Pulmonary artery endothelial cell (primary cell): ENCODE data around the gene EPN1. TPM values are rescaled to one million over a fixed set of nuclear protein-coding genes. Genes with fewer than 3 reads are reported as not detected.
"Not testable (repeated sequence)": the region's sequence is repeated elsewhere in the genome, so short reads cannot be mapped to it uniquely, and the experiment has no call there.

Source experiments
- DNase-seq: peaks from one replicate; pipeline ENCODE4 v3.0.0-alpha.2; 2011; ENCODE audit warnings: low read depth, low spot score
- total RNA-seq: library from RNA; depleted of rRNA; stranded (reverse); fragments of >200 nt; gene quantifications from 2 replicates; pipeline ENCODE4 v1.2.3, GENCODE V29; 2014

EPN1 gene
- total RNA-seq, 1 donor from 2014 or later, result 75.9 TPM

GRCh38 chr19:55720214-55720746 is 45.3 kb downstream of the EPN1 start:
- DNase-seq, result no peak

GRCh38 chr19:55720801-55721200 is 45.8 kb downstream of the EPN1 start:
- DNase-seq, result no peak

GRCh38 chr19:55723491-55723890 is 48.5 kb downstream of the EPN1 start:
- DNase-seq, result no peak

- not testable (repeated sequence) for DNase-seq
Measured at GRCh38 chr19:55730378-55730777, 55.4 kb downstream of the EPN1 start.

GRCh38 chr19:55738302-55738701 is 63.3 kb downstream of the EPN1 start, which contains the start of gene NLRP9:
Gene NLRP9, minus strand, starts transcription at chr19:55738402. Its CDS starts 28 bp downstream, at chr19:55738374.
- no peak for DNase-seq

GRCh38 chr19:55750715-55751114 is 75.7 kb downstream of the EPN1 start:
- no peak for DNase-seq

- DNase-seq, result no peak
Measured at GRCh38 chr19:55753401-55753800, 78.4 kb downstream of the EPN1 start.

- not testable (repeated sequence) for DNase-seq
Measured at GRCh38 chr19:55756808-55757207, 81.8 kb downstream of the EPN1 start.

GRCh38 chr19:55758797-55759196 is 83.8 kb downstream of the EPN1 start, which contains the start of gene RFPL4A:
Gene RFPL4A, plus strand, starts transcription at chr19:55759097. Its CDS starts 2,704 bp downstream, at chr19:55761801.
- DNase-seq, result not testable (repeated sequence)

Other genes starting within 250 kb of the EPN1 start
- gene SHISA7, start 231.9 kb upstream of the EPN1 start, total RNA-seq, result not detected in 2 replicates
- 36.0 and 63.3 TPM in 2 replicates for gene ISOC2, start 213.6 kb upstream of the EPN1 start, total RNA-seq
- not detected in 2 replicates for gene C19orf85, start 210.5 kb upstream of the EPN1 start, total RNA-seq
- gene ZNF628, start 198.6 kb upstream of the EPN1 start, total RNA-seq, result 0.99 and 1.1 TPM in 2 replicates
- gene NAT14, start 190.0 kb upstream of the EPN1 start, total RNA-seq, result 9.8 and 21.2 TPM in 2 replicates
- 0.11 and 0.13 TPM in 2 replicates for gene SSC5D, start 186.8 kb upstream of the EPN1 start, total RNA-seq
- gene SBK2, start 138.1 kb upstream of the EPN1 start, total RNA-seq, result not detected in 2 replicates
- gene SBK3, start 129.7 kb upstream of the EPN1 start, total RNA-seq, result 0.13 and 0.28 TPM in 2 replicates
- 2.6 and 4.1 TPM in 2 replicates for gene ZNF579, start 94.4 kb upstream of the EPN1 start, total RNA-seq
- 2.4 and 2.5 TPM in 2 replicates for gene FIZ1, start 75.7 kb upstream of the EPN1 start, total RNA-seq
- gene ZNF524, start 74.9 kb upstream of the EPN1 start, total RNA-seq, result 12.2 and 12.5 TPM in 2 replicates
- gene ZNF865, start 69.6 kb upstream of the EPN1 start, total RNA-seq, result 0.67 and 0.86 TPM in 2 replicates
- 2.5 and 3.7 TPM in 2 replicates for gene ZNF784, start 50.7 kb upstream of the EPN1 start, total RNA-seq
- gene ZNF580, start 34.2 kb upstream of the EPN1 start, total RNA-seq, result 2.5 and 2.6 TPM in 2 replicates
- gene ZNF581, start 31.6 kb upstream of the EPN1 start, total RNA-seq, result 18.0 and 33.9 TPM in 2 replicates
- gene CCDC106, start 27.0 kb upstream of the EPN1 start, total RNA-seq, result 6.1 and 8.6 TPM in 2 replicates
- 165 and 185 TPM in 2 replicates for gene U2AF2, start 20.2 kb upstream of the EPN1 start, total RNA-seq
- under 0.01 TPM in 1 of 2 replicates, not detected in the other for gene NLRP9, start 63.2 kb downstream of the EPN1 start, total RNA-seq
- 0.11 and 0.13 TPM in 2 replicates for gene RFPL4A, start 83.9 kb downstream of the EPN1 start, total RNA-seq
- gene RFPL4AL1, start 93.9 kb downstream of the EPN1 start, total RNA-seq, result 0.21 TPM in 1 of 2 replicates, not detected in the other
- not detected in 2 replicates for gene NLRP11, start 156.8 kb downstream of the EPN1 start, total RNA-seq
- gene NLRP4, start 161.3 kb downstream of the EPN1 start, total RNA-seq, result not detected in 2 replicates